Upper lobe of left lung (tissue), 4 donors: Measurements from ENCODE around the gene EXTL1.

ENCODE experiments used
- EP300 ChIP-seq, 4 donors: sonication (generic); formaldehyde crosslinking; IDR thresholded peaks; one replicate each; pipeline ENCODE4 v1.5.1; 2017; ENCODE audit warnings: antibody characterized with exemption in 4 of 4, control low read depth in 2 of 4
- POLR2AphosphoS5 ChIP-seq, 2 donors: sonication (generic); formaldehyde crosslinking; IDR thresholded peaks; one replicate each; pipeline ENCODE4 v1.5.1; 2017; ENCODE audit warnings: antibody characterized with exemption in 2 of 2
- TF ChIP-seq, protein P1 (sequence below), 6 experiments: fragments of 450-650 bp in 4 of 6; fragments of 200-600 bp in 2 of 6; sonication (generic) in 2 of 6; IDR thresholded peaks; one replicate each; pipeline ENCODE4 v1.5.1; 2016 to 2019; ENCODE audit warnings: antibody characterized with exemption in 6 of 6

- TF ChIP-seq, protein P1, sequence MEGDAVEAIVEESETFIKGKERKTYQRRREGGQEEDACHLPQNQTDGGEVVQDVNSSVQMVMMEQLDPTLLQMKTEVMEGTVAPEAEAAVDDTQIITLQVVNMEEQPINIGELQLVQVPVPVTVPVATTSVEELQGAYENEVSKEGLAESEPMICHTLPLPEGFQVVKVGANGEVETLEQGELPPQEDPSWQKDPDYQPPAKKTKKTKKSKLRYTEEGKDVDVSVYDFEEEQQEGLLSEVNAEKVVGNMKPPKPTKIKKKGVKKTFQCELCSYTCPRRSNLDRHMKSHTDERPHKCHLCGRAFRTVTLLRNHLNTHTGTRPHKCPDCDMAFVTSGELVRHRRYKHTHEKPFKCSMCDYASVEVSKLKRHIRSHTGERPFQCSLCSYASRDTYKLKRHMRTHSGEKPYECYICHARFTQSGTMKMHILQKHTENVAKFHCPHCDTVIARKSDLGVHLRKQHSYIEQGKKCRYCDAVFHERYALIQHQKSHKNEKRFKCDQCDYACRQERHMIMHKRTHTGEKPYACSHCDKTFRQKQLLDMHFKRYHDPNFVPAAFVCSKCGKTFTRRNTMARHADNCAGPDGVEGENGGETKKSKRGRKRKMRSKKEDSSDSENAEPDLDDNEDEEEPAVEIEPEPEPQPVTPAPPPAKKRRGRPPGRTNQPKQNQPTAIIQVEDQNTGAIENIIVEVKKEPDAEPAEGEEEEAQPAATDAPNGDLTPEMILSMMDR (IDR thresholded peaks at IDR 0.05): no peak
- no peak for TF ChIP-seq POLR2AphosphoS5 (IDR thresholded peaks at IDR 0.05)
- no peak for TF ChIP-seq EP300 (IDR thresholded peaks at IDR 0.05)
Measured at GRCh38 chr1:26084091-26084561, 62.6 kb downstream of the EXTL1 start.
